GM21717 (cell line): ENCODE data around the gene PTPRM.

Experiments used
- ATAC-seq: cut with Tn5 transposase; IDR thresholded peaks from one replicate; pipeline ENCODE4 v1.9.1; 2021; ENCODE audit warnings: mild to moderate bottlenecking, moderate library complexity; ENCODE audit not compliant: unreplicated experiment

Gene PTPRM

GRCh38 chr18:7626175-7626921, 59.2 kb downstream of the PTPRM start:
- no peak for ATAC-seq

DNA sequence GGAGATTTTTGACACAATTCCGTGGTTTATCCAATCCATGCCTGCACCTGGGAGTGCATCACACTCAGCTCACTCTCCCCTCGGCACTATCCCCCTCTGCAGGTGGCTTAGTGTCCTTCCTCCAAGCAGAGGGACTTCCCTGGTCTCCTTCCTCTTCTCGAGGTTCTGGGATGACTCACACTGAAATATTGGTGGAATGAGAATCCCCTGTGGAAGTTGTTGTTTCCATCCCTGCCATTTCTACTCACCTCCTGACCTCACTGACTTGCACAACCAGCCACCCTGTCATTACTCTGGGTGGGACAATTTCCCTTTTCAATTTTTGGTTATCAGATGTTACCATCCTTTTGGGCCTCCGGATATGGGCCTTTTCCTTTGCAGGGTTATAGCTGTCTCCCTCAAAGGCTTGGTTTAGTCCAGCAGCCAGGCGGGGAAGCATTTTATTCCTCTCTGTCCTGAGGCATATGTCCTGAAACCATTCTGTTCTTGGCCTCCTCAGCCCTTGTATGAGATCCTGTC, 59.9 kb downstream of the PTPRM start:
- ATAC-seq, result no peak

- ATAC-seq, result no peak
These were observed 62.3 kb downstream of the PTPRM start for GRCh38 chr18:7629416-7629815.

- no peak for ATAC-seq
These were observed 63.8 kb downstream of the PTPRM start for GRCh38 chr18:7630731-7631442.

- no peak for ATAC-seq
These were observed 65.3 kb downstream of the PTPRM start for GRCh38 chr18:7632152-7633098.

DNA sequence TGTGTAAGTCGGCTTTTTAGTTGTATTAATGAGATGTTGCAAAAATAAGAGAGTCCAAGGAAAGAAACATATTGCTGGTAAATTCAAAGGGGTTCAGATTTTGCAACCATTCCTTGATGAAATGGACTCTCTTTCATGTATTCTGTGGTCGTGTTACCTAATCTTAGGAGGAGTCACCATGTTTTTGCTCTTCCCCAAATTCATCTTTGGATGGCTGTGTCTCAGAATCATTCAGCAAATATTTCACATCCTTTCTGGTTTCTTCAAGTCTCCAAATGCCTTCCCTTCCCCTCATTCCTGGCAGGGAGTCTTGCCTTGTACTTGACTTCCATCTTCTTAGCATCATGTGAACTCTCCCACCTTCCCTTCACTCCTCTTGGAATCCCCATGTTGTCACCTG, 66.1 kb downstream of the PTPRM start:
- no peak for ATAC-seq

GRCh38 chr18:7635948-7636347, 68.8 kb downstream of the PTPRM start:
- ATAC-seq, result no peak

DNA sequence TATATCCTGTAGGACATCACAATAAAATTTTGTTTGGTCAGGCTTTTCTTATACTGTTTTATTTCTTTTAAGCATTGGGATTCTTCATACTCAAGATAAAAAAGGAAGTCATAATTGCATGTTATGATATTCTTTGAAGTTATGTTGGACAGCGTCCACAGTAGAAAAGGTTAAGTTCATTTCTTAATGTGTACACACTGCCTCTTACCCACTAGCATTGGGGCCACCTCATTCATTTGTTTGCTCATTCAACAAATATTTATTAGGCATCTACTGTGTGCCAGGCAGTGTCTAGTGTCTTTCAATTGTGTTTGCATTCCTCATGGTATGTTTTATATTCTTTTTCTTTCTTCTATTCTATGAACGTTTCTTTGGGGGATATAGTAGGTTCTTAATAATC, 70.2 kb downstream of the PTPRM start:
- ATAC-seq, result no peak

GRCh38 chr18:7638321-7638720, 71.2 kb downstream of the PTPRM start:
- no peak for ATAC-seq

DNA sequence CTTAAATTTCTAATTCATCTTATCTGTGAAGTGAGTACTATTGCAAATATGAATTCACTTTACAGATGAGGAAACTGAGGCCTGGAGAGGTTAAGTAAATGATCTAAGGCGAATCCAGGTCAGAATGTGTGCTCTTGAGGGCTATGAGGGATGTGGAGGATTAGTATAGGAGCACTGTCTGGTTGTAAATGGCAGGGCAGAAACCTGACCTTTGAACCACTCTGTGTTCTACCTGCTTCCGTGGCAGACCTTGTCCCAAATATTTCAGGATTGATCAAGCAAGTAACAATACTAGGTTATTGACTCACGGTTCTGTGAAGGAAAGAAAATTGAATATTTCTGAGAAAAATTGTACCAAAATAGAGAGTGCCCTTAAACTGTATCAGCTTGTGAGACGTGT, 74.7 kb downstream of the PTPRM start:
- no peak for ATAC-seq

DNA sequence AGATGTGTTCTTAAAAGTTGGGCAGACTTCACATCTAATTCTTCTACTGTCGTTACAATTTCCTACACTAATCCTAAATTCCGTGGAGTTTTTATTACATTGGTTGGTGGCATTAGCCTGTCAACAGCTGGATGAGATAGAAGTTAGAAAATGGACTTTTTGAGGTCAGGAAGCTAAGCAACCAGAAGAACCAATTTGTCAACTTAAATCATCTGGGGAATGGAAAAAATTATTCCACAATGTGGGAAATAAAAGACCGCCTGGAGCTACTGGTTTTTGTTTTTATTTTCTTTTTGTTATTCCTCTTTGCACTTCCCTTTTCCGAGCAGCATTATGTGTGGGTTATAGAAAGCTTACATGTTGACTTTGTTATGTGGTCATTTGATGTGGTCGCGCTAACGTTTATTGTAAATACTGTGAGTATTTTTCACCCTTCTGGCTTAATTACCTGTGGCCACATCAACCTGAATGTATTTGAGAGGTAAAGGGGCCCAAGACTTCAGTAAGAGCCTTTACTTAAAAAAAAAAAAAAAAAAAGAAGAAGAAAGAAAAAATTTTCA, 75.3 kb downstream of the PTPRM start:
- ATAC-seq, result no peak

- no peak for ATAC-seq
These were observed 78.6 kb downstream of the PTPRM start for GRCh38 chr18:7645756-7646155.

- no peak for ATAC-seq
These were observed 79.2 kb downstream of the PTPRM start for GRCh38 chr18:7646174-7646886.

DNA sequence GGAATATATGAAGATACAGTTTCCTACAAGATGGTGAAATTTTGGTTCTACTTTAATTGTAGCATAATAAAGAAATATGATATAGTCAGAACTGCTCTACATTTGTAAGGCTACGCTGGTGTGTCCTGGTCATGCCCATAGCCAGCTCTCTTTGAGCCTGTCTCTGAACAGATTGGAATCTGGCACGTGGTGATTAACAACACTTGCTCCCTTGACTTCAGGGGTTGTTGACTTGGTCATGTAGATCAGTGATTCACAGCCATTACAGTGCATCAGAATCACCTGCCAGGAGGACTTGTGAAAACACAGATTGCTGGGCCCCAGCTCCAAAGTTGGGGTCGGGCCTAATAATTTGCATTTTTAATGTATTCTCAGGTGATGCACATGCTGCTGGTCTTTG, 80.4 kb downstream of the PTPRM start:
- no peak for ATAC-seq

DNA sequence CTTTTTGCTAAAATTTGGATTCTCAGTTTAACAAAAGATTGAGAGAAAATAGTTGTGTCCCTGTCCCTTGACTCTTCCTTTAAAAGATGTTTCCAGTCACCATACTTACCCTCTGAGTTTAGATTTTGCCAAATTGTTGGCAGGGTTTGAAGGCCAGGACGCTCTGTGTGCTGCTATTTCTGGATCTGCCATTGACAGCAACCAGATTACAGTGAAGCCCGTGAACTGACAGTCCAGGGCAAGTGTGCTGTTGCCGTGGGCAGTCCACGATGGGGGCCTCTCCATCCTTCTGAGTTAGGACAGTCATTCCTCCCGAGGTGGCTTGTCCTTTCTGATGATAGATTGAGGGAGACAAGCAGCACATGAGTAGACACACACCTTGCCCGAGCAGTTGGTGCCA, 89.9 kb downstream of the PTPRM start:
- no peak for ATAC-seq

DNA sequence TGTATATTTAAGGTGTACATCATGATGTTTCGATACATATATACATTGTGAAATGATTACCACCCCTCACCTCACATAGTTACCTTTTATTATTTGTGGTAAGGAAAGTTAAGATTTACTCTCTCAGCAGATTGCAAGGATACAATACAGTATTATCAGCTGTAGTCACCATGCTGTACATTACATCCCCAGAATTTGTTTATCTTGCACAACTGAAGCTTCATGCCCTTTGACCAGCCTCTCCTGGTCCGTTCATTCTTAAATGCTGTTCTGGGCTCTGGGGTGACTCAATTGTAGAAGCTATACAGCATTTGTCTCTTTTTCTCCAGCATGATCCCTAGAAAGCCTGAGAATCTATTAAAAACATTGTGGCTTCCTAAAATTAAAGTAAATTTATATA, 90.8 kb downstream of the PTPRM start:
- no peak for ATAC-seq

DNA sequence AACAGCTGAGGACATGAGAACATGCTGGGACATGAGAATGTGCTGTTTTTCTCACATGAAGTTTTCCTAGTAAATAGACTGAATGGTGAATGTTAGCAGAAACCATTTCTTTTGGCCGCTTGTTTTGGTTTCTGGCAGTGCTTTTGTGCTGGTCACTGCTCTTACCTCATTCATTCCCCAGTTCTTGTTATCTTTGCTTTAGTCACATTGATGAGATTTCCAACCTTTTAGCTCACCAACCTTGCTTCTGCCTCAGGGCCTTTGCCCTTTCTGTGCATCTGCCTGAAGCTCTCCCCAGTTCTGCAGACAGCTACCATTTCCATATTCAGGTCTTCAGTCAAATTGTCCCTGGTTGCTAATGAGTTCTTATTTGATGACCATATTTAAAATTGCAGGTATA, 91.6 kb downstream of the PTPRM start:
- no peak for ATAC-seq

- no peak for ATAC-seq
These were observed 94.1 kb downstream of the PTPRM start for GRCh38 chr18:7661207-7661606.

DNA sequence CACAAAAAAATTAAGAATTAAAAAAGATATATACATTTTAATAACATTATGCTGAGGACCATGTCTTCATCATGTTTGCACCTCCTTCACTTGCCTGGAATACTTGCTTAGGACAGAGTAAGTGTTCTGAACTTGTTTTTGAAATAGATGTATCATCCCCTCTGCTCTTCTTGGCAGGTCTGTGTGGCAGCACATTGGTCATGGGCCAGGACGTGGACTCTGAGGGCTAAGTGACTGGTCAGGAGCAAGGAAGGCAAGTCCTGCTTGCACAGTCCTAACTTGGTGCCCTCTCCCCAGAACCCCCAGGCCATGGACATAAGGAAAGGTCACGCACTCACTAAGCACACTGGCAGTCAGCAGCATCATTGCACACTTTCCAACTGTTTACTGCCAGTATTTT, 95.8 kb downstream of the PTPRM start:
- no peak for ATAC-seq
